GM12873 (cell line): ENCODE results near the gene PPP1R12C.

Experiments used
- TF ChIP-seq, protein P1 (sequence below): IDR thresholded peaks from 2 replicates; pipeline ENCODE4 v1.5.1; 2012; ENCODE audit warnings: low read depth, mild to moderate bottlenecking, moderate library complexity, low read length, control low read depth; ENCODE audit not compliant: insufficient read depth; ENCODE audit errors: missing control alignments

Gene PPP1R12C

DNA sequence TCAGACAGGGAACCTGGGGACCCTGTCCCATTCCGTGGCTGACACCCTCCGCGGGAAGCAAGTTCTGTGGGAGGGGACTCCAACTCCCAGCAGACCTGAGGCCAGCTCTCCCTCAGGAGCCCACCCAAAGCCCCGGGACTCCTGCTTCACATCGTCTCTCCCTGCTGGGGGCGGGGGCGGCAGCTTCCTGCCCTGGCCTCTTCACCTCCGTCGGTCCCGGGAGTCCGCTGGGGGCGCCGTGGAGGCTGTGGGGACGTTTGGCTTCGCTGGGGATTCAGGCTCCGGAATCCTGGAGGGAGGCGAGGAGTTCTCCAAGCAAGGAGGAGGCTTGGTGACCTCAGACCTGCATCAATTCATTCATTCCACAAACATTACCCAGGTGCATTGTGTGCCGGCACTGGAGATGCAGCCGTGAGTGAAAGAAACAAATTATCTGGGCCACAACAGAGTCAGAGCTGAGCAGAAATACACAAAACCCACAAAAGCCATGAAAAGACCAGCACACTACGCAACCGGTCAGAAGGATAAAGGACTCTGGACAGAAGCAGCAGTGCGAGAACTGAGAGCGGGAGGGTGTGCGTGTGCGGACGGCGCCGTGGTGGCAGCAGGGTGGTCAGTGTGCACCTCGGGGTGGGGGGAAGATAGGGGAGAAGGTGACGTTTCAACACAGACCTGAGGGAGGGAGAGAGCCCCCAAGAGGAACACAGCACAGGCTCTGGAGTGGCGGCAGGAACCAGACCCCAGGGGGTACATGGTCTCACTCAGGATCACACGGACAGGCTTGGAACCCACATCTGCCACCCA is 22.8 kb downstream of the PPP1R12C start:
- TF ChIP-seq, protein P1, sequence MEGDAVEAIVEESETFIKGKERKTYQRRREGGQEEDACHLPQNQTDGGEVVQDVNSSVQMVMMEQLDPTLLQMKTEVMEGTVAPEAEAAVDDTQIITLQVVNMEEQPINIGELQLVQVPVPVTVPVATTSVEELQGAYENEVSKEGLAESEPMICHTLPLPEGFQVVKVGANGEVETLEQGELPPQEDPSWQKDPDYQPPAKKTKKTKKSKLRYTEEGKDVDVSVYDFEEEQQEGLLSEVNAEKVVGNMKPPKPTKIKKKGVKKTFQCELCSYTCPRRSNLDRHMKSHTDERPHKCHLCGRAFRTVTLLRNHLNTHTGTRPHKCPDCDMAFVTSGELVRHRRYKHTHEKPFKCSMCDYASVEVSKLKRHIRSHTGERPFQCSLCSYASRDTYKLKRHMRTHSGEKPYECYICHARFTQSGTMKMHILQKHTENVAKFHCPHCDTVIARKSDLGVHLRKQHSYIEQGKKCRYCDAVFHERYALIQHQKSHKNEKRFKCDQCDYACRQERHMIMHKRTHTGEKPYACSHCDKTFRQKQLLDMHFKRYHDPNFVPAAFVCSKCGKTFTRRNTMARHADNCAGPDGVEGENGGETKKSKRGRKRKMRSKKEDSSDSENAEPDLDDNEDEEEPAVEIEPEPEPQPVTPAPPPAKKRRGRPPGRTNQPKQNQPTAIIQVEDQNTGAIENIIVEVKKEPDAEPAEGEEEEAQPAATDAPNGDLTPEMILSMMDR, result no peak

DNA sequence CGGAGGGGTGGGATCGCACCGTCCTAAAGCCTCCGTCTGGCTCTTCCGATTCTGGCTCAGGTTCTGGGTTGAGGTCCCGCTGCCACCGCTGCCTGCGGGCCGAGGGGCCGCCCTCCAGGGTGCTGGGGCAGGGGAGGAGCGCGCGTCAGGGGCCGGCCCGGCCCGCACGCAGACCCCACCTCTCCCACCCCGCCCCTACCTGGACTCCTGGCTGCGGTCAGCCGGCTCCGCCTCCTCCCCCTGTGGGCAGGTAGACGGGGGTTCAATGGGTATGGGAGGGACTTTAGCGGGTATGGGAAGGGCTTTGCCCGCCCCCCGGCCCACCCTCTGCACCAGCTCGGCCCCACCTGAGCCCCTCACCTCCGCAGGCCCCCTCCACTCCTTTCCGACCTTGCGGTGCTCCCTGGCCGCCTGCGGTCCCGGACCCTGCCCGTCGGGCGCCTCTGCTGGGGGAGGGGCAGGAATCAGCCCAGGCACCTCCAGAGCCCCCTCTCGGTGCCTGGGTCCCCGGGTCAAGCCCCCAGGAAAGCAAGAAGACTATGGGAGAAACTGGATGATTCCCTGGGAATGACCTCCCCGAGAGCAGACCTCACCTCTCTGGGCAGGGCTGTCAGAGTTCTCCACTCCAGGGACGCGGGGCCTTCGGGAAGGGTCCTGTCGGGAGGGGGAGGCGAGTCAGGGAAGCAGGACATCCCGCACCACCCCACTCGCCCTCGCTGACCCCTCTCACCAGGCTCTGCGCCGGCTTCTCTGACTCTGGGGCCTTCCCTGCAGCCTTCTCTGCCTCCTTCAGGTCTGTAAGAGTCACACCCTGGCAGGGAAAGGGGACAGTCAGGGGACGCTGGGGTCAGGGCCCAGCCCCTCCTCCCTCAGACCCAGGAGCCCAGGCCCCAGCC is 24.8 kb downstream of the PPP1R12C start:
- TF ChIP-seq, protein P1, result no peak

GRCh38 chr19:55091955-55092354 is 25.5 kb downstream of the PPP1R12C start:
- TF ChIP-seq, protein P1, result no peak

DNA sequence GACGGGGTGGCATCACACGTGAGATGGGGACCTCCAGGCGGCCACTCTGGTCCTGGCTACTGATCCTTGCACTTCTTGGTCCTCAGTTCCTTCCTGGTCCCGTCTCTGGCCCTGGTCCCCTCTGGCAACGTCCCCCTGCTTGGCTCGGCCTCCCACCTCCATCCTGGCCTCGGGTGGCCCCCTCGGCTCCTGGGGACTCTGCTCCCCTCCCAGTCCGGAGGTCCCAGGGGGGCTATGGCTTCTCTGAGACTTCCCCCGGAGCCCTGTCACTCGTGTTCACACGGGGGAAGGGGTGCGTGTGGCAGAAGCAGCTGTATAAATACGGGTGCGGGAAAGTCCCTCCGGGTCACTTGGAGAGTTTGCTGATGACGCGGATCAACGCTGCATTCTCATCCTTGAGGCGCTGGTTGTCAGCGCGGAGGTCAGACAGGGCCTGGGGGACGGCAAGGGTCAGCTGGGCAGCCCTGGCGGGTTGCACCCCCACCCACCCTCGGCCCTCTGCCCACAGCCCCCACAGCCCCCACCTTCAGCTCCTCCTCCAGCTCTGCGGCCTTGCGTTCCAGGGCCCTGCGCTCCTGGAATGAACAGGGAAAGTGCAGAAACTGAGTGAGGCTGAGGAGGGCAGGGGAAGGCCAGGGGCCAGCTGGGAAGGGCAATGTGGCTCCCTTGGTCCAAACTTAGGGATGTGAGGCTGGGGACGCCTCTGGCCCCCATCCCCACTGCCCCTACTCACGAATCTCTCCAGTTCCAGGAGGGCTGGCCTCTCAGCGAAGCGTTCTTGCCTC is 26.1 kb downstream of the PPP1R12C start:
- TF ChIP-seq, protein P1, result no peak

- TF ChIP-seq, protein P1, result no peak
These were observed 26.9 kb downstream of the PPP1R12C start for GRCh38 chr19:55090564-55090963.

DNA sequence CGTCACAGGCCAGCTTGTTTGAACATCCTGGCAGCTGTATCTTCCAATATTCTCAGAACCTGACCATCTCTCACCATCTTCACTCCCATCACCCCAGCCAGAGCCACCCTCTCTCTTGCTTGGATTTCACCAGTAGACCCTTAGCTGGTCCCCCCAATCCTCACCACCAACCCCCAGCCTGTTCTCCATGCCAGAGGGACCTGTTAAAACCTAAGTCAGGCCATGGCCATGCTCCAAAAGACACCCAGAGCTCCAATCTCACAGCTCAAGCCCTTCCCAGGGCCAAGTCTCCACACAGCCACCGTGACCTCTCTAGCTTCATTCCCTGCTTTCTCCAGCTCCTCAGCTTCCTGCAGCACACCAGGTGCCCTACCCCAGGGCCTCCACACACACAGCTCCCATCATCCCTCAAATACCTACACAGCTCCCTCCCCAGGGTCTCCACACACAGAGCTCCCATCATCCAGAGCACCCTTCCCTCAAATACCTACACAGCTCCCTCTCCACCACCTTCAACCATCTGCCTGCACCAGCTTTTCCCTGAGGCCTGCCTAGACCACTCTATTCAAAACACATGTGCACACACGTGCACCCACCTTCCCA is 28.0 kb downstream of the PPP1R12C start:
- TF ChIP-seq, protein P1, result no peak
